Neural cell (in vitro differentiated cells): ENCODE results near the gene SENP3. TPM values are rescaled to one million over a fixed set of nuclear protein-coding genes. Genes with fewer than 3 reads are reported as not detected.

ENCODE experiments used
- H2AFZ ChIP-seq: fragments of 200-600, 300-800 bp; sonication (generic), shearing (Covaris generic); 2 replicates; pipeline ENCODE4 v1.6.0; 2014; ENCODE audit warnings: low read depth, mild to moderate bottlenecking, antibody characterized with exemption, low read length, moderate library complexity
- H3F3A ChIP-seq: fragments of 200-600 bp; shearing (Covaris generic); 2 replicates; pipeline ENCODE4 v1.6.1; 2016; ENCODE audit warnings: mild to moderate bottlenecking, moderate library complexity, mixed read lengths, antibody characterized with exemption, low read length; ENCODE audit not compliant: insufficient read depth, poor library complexity, severe bottlenecking
- H3K27ac ChIP-seq: fragments of 200-600, 300-800 bp; sonication (generic), shearing (Covaris generic); 2 replicates; pipeline ENCODE4 v1.5.1; 2014; ENCODE audit warnings: mild to moderate bottlenecking, low read length, moderate library complexity
- H3K27me3 ChIP-seq: fragments of 300-800, 200-600 bp; sonication (generic), shearing (Covaris generic); 2 replicates; pipeline ENCODE4 v1.6.0; 2014; ENCODE audit warnings: mild to moderate bottlenecking, low read depth, low read length, moderate library complexity; ENCODE audit not compliant: insufficient read depth
- H3K36me3 ChIP-seq: fragments of 300-800, 200-600 bp; sonication (generic), shearing (Covaris generic); 2 replicates; pipeline ENCODE4 v1.5.1; 2014; ENCODE audit warnings: mild to moderate bottlenecking, antibody characterized with exemption, low read length, moderate library complexity; ENCODE audit not compliant: insufficient read depth
- H3K4me2 ChIP-seq: fragments of 300-800, 200-600 bp; sonication (generic), shearing (Covaris generic); 2 replicates; pipeline ENCODE4 v1.6.0; 2014; ENCODE audit warnings: mild to moderate bottlenecking, low read length
- H3K4me3 ChIP-seq: fragments of 300-800, 200-600 bp; sonication (generic), shearing (Covaris generic); 2 replicates; pipeline ENCODE4 v1.5.1; 2014; ENCODE audit warnings: mild to moderate bottlenecking, low read length, moderate library complexity
- H3K79me2 ChIP-seq: fragments of 200-600 bp; shearing (Covaris generic); replicated peaks from 2 replicates; pipeline ENCODE4 v1.6.0; 2014; ENCODE audit warnings: mild to moderate bottlenecking, low read length, moderate library complexity; ENCODE audit not compliant: insufficient read depth
- H3K9ac ChIP-seq: fragments of 300-800, 200-600 bp; sonication (generic), shearing (Covaris generic); 2 replicates; pipeline ENCODE4 v1.6.1; 2016; ENCODE audit warnings: mild to moderate bottlenecking, low read length, mixed read lengths
- H3K9me2 ChIP-seq: fragments of 200-600 bp; shearing (Covaris generic); 2 replicates; pipeline ENCODE4 v1.6.1; 2016; ENCODE audit warnings: mild to moderate bottlenecking, low read length, mixed read lengths; ENCODE audit not compliant: insufficient read depth
- H3K9me3 ChIP-seq: fragments of 200-600, 300-800 bp; sonication (generic), shearing (Covaris generic); 2 replicates; pipeline ENCODE4 v1.6.1; 2016; ENCODE audit warnings: mild to moderate bottlenecking, mixed run types, low read length, moderate library complexity, mixed read lengths
- H4K20me1 ChIP-seq: fragments of 200-600 bp; shearing (Covaris generic); 2 replicates; pipeline ENCODE4 v1.6.1; 2016; ENCODE audit warnings: mild to moderate bottlenecking, mixed run types; ENCODE audit not compliant: insufficient read depth
- EP300 ChIP-seq: fragments of 450-650 bp; conservative IDR thresholded peaks from 2 replicates; pipeline ENCODE4 v1.6.1; 2014; ENCODE audit warnings: antibody characterized with exemption, mild to moderate bottlenecking, moderate library complexity; ENCODE audit not compliant: poor library complexity, severe bottlenecking
- EZH2 ChIP-seq: fragments of 200-600, 300-800 bp; shearing (Covaris generic), sonication (generic); IDR thresholded peaks from 2 replicates; pipeline ENCODE4 v1.6.1; 2014; ENCODE audit warnings: antibody characterized with exemption, low read length, borderline replicate concordance, mild to moderate bottlenecking; ENCODE audit not compliant: insufficient read depth, poor library complexity, severe bottlenecking
- MXI1 ChIP-seq: fragments of 450-650 bp; conservative IDR thresholded peaks from 2 replicates; pipeline ENCODE4 v1.6.1; 2014; ENCODE audit warnings: antibody characterized with exemption, mild to moderate bottlenecking; ENCODE audit not compliant: poor library complexity, severe bottlenecking
- POLR2AphosphoS5 ChIP-seq: IDR thresholded peaks from 2 replicates; pipeline ENCODE4 v1.6.1; 2012
- RAD21 ChIP-seq: fragments of 450-650 bp; conservative IDR thresholded peaks from 2 replicates; pipeline ENCODE4 v1.6.1; 2014; ENCODE audit warnings: antibody characterized with exemption, mild to moderate bottlenecking, moderate library complexity
- SMC3 ChIP-seq: fragments of 450-650 bp; conservative IDR thresholded peaks from 2 replicates; pipeline ENCODE4 v1.6.1; 2014; ENCODE audit warnings: antibody characterized with exemption, mild to moderate bottlenecking, moderate library complexity; ENCODE audit not compliant: poor library complexity
- TAF1 ChIP-seq: IDR thresholded peaks from 2 replicates; pipeline ENCODE4 v1.6.1; 2012; ENCODE audit warnings: low read depth
- polyA plus RNA-seq: library from polyadenylated mRNA; depleted of rRNA; stranded (reverse); fragments of >200 nt; gene quantifications from 2 replicates; pipeline ENCODE4 v1.2.3, GENCODE V29; 2014
- TF ChIP-seq, protein P1 (sequence below): fragments of 450-650 bp; IDR thresholded peaks from 2 replicates; pipeline ENCODE4 v1.5.1; 2014; ENCODE audit warnings: antibody characterized with exemption, mild to moderate bottlenecking, moderate library complexity; ENCODE audit not compliant: poor library complexity, severe bottlenecking
- TF ChIP-seq, protein P2 (sequence below): IDR thresholded peaks from 2 replicates; pipeline ENCODE4 v1.6.1; 2012; ENCODE audit warnings: borderline replicate concordance

The SENP3 gene
- polyA plus RNA-seq, 1 donor from 2014 or later, result 151 TPM

DNA sequence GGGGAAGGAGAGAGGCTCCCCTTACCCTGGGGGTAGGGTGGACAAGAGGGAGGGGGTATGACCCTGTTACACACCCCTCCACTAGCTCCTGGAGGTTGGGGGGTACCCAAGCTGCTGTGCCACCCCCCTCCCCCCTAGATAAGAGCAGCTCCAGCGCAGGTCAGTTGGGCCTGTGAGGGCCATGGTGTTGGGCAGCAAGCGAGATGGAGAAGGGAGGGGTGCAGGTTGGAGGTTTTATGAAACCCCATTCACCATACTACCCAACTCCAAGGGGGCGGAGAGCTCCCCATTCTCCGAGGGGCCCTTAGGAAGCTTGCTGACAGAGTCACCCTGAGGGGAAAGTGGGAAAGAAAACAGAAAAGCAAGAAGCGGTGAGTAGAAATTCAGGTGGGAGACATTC lies 29.9 kb downstream of the SENP3 start:
- no peak for TF ChIP-seq MXI1
- H4K20me1 ChIP-seq, result no peaks in the 10 kb centered on the region
- H3K9ac ChIP-seq, result no peak overlapping the region
- no peaks in the 10 kb centered on the region for H3K27me3 ChIP-seq
- no peak overlapping the region for H3K4me2 ChIP-seq
- H3F3A ChIP-seq, result no peaks in the 10 kb centered on the region
- H3K9me3 ChIP-seq, result no peaks in the 10 kb centered on the region
- H3K27ac ChIP-seq, result no peak overlapping the region
- peaks cover 7% of the 10 kb centered on the region for H3K36me3 ChIP-seq
- H2AFZ ChIP-seq, result no peak overlapping the region
- no peaks in the 10 kb centered on the region for H3K9me2 ChIP-seq
- no peaks in the 10 kb centered on the region for H3K79me2 ChIP-seq
- H3K4me3 ChIP-seq, result no peak overlapping the region

DNA sequence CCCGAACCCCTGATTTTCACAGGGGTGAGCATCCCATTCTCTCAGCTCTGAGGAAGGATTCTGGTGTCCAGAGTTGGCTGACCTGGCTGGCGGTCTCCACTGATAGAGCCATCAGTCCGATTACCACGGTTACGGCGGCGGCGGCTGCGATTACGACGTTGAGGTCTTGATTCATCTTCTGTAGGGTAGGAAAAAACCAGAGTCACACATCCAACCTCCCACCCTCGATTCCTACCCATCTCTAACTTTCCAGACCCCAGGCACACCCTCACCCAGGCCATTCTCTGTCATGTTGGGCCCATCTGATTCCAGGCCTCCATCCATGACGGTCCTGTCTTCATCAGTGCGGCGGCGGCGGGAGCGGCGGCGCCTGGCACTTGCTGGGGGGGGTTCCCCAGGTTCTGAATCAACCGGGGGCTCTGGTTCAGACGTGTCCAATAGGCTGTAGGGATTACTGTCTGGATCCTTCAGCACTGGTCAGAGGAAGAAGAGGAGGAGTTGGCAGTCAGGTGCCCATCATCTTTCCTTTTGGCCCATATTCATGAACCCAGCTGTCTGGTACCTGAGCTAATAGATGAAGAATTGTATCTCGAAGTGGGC lies 30.8 kb downstream of the SENP3 start:
- Histone ChIP-seq H3K4me3 (no peak overlapping the region), H3K9ac (no peak overlapping the region), H3K27ac (no peak overlapping the region), H3K79me2 (no peaks in the 10 kb centered on the region), H4K20me1 (no peaks in the 10 kb centered on the region), H3K36me3 (peaks cover 7% of the 10 kb centered on the region), H3K9me2 (no peaks in the 10 kb centered on the region), H3K27me3 (no peaks in the 10 kb centered on the region), H3K9me3 (no peaks in the 10 kb centered on the region), H2AFZ (no peak overlapping the region), H3F3A (no peaks in the 10 kb centered on the region), H3K4me2 (no peak overlapping the region)
- TF ChIP-seq TAF1 (no peak), RAD21 (no peak), EZH2 (no peak), EP300 (no peak), MXI1 (no peak), SMC3 (no peak), POLR2AphosphoS5 (no peak)
- TF ChIP-seq, protein P1, sequence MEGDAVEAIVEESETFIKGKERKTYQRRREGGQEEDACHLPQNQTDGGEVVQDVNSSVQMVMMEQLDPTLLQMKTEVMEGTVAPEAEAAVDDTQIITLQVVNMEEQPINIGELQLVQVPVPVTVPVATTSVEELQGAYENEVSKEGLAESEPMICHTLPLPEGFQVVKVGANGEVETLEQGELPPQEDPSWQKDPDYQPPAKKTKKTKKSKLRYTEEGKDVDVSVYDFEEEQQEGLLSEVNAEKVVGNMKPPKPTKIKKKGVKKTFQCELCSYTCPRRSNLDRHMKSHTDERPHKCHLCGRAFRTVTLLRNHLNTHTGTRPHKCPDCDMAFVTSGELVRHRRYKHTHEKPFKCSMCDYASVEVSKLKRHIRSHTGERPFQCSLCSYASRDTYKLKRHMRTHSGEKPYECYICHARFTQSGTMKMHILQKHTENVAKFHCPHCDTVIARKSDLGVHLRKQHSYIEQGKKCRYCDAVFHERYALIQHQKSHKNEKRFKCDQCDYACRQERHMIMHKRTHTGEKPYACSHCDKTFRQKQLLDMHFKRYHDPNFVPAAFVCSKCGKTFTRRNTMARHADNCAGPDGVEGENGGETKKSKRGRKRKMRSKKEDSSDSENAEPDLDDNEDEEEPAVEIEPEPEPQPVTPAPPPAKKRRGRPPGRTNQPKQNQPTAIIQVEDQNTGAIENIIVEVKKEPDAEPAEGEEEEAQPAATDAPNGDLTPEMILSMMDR, result no peak
- TF ChIP-seq, protein P2, sequence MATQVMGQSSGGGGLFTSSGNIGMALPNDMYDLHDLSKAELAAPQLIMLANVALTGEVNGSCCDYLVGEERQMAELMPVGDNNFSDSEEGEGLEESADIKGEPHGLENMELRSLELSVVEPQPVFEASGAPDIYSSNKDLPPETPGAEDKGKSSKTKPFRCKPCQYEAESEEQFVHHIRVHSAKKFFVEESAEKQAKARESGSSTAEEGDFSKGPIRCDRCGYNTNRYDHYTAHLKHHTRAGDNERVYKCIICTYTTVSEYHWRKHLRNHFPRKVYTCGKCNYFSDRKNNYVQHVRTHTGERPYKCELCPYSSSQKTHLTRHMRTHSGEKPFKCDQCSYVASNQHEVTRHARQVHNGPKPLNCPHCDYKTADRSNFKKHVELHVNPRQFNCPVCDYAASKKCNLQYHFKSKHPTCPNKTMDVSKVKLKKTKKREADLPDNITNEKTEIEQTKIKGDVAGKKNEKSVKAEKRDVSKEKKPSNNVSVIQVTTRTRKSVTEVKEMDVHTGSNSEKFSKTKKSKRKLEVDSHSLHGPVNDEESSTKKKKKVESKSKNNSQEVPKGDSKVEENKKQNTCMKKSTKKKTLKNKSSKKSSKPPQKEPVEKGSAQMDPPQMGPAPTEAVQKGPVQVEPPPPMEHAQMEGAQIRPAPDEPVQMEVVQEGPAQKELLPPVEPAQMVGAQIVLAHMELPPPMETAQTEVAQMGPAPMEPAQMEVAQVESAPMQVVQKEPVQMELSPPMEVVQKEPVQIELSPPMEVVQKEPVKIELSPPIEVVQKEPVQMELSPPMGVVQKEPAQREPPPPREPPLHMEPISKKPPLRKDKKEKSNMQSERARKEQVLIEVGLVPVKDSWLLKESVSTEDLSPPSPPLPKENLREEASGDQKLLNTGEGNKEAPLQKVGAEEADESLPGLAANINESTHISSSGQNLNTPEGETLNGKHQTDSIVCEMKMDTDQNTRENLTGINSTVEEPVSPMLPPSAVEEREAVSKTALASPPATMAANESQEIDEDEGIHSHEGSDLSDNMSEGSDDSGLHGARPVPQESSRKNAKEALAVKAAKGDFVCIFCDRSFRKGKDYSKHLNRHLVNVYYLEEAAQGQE, result no peak
